AG09319 (cell line): ENCODE data around the gene ST14.

Source experiments
- DNase-seq: peaks from one replicate; pipeline ENCODE4 v3.0.0-alpha.2; 2010; ENCODE audit warnings: low read depth; ENCODE audit errors: extremely low read depth
- CTCF ChIP-seq: IDR thresholded peaks from 2 replicates; pipeline ENCODE4 v1.5.1; 2011; ENCODE audit warnings: low read depth, mild to moderate bottlenecking, inconsistent platforms, low read length, moderate library complexity

Gene ST14

GRCh38 chr11:130118165-130118564 is 41.4 kb upstream of the ST14 start:
- no peak for DNase-seq
- TF ChIP-seq CTCF = no peak

GRCh38 chr11:130118636-130119387 is 40.8 kb upstream of the ST14 start:
- DNase-seq = no peak
- no peak for TF ChIP-seq CTCF

- no peak for TF ChIP-seq CTCF
- DNase-seq = no peak
Measured at GRCh38 chr11:130120045-130120444, 39.5 kb upstream of the ST14 start.

- no peak for TF ChIP-seq CTCF
- no peak for DNase-seq
Measured at GRCh38 chr11:130121445-130121978, 38.1 kb upstream of the ST14 start.

GRCh38 chr11:130122141-130122575 is 37.4 kb upstream of the ST14 start:
- TF ChIP-seq CTCF = no peak

GRCh38 chr11:130123414-130124040 is 36.1 kb upstream of the ST14 start:
- DNase-seq = no peak
- no peak for TF ChIP-seq CTCF

More at GRCh38 chr11:130122141-130122575, 37.4 kb upstream of the ST14 start:
- no peak for DNase-seq

- TF ChIP-seq CTCF = peak; percentile 4
- peak; percentile 70 for DNase-seq
Measured at GRCh38 chr11:130124096-130124495, 35.5 kb upstream of the ST14 start.
